ENCODE results near the gene OR2C1.

- TF ChIP-seq CTCF (IDR thresholded peaks at IDR 0.05; ENCODE audit: poor library complexity) (no peak), EZH2phosphoT487 (IDR thresholded peaks at IDR 0.05; ENCODE audit: low read depth, severe bottlenecking, unreplicated experiment) (no peak)
Measured at GRCh38 chr16:3346041-3346440, 9.6 kb upstream of the OR2C1 start.
